ENCODE results near the gene ATP6V1C2. TPM values are rescaled to one million over a fixed set of nuclear protein-coding genes. Genes with fewer than 3 reads are reported as not detected.
A peak's percentile ranks its signal among the peaks of the same experiment; 100 is the strongest.
"Not testable (repeated sequence)": the region's sequence is repeated elsewhere in the genome, so short reads cannot be mapped to it uniquely, and the experiment has no call there.

The ATP6V1C2 gene
- polyA plus RNA-seq, 1 donor, result 8.1 TPM

DNA sequence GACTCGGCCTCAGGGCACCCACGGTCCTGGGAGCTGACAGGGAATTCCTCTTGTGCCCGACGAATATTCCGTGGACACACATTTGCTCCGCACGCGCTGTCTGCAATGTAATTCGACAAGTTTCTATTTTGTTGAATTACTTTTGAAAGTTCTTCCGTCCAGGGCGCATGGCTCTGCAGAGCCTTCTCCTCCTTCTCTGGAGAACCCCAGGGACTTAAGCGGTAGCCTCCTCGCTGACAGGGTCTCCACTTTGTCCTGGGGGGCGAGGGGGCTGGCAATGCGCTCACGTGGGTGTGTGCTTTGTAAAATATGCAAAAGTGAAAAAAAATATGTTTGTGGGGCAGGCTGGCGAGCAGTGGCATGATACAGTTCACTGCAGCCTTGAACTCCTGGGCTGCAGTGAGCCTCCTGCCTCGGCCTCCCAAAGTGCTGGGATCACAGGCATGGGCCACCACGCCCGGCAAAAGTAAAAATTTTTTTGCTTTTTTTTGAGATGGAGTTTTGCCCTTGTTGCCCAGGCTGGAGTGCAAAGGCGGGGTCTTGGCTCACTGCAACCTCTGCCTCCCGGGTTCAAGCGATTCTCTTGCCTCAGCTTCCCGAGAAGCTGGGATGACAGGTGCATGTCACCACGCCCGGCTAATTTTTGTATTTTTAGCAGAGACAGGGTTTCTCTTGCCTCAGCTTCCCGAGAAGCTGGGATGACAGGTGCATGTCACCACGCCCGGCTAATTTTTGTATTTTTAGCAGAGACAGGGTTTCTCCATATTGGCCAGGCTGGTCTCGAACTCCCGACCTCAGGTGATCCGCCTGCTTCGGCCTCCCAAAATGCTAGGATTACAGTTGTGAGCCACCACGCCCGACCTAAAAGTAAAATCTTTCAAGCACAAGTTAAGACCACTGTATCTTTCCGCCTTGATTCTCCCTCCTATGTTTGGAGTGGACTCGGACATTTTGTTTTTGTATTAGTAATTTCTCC lies 92.0 kb downstream of the ATP6V1C2 start:
- DNase-seq, result not testable (repeated sequence)

DNA sequence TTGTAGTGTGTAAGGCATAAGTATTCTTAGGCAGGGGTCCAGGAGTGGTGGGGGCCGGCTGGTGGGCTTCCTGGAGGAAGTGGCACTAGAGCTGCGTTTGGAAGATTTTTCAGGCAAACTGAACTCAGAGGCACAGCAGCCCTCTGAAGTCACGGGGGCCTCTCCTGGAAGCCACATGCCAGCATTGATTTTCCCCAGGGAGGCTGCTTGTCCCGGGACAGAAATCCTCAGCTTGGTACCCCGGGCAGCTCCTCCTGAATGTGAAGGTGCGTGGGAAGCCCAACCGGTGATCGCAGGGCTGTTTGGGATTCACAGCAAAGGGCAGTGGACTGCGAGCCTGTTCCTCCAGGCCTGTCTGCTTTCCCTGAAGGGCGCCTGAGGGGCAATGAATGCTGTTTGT lies 92.7 kb downstream of the ATP6V1C2 start:
- DNase-seq, result no peak

DNA sequence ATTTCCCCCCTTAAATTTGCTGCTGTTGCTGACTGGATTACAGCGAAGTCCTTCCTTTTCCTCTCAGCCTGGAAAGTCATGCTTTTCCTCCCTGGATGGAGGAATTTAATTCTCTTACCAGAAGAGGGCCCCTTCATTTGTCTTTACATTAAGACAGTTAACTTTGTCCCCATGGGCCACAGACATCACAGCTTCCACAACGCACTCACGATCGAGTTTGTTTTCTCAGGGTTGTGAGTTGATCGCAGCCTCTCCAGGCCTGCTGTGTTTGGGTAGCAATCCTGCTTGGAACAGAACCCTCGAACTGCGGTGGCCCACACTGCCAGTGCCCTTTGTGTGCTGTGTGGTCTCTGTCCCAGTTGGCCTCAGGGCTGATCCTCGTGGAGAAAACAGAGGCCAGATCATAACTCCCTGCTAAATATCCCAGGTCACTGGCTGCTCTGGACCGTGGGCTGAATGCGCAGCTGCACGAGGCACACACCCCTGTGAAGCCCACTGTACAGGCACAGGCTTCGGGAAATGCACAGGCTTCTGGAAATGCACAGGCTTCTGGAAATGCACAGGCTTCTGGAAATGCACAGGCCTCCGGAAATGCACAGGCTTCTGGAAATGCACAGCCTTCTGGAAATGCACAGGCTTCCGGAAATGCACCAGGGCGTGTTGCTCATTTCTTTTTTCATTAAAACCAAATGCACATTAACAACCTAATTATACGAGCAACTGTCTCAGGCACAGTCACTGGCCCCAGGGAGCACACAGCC lies 93.3 kb downstream of the ATP6V1C2 start:
- DNase-seq, result no peak

DNA sequence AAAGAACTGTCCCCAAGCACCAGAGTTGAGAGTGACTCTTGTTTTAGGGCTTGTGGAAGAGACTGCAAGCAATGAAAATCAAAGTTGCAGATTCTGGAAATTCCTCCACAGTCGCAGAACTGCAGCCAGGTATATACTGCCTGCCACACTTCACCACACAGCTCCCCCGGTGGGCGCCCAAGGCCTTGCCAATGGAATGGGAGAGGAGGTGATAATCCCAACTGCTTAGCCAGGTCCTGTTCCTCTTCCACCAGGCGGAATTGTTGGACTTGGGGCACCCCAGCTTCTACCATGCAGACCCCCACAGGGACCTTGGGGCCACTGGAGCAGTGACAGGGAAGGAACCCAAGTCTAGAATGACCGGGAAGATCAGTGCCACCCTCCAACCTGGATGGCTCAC lies 96.0 kb downstream of the ATP6V1C2 start:
- DNase-seq, result no peak

DNA sequence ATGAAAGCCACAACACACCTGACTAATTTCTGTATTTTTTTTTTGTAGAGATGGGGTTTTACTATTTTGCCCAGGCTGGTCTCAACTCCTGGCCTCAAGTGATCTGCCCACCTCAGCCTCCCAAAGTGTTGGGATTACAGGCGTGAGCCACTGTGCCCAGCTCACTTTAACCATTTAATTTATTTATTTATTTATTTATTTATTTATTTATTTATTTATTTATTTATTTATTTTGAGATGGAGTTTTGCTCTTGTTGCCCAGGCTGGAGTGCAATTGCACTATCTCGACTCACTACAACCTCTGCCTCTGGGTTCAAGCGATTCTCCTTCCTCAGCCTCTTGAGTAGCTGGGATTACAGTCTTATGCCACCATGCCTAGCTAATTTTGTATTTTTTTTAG lies 96.9 kb downstream of the ATP6V1C2 start:
- DNase-seq, result not testable (repeated sequence)

DNA sequence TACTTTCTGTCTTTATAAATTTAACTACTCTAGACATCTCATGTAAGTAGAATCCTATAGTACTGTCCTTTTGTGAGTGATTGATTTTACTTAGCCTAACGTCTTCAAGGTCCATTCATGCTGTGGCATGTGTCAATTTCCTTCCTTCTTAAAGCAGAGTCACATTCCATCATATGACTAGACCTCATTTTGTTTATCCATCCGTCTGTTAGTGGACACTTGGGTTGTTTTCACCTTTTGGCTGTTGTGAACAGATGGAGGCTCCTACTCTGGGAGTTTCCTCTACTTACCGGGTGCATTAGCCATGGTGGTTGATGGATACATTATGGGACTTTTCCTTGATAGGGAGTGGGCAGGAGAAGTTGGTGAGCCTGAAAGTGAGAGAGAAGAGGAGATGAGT lies 97.6 kb downstream of the ATP6V1C2 start:
- DNase-seq, result no peak

DNA sequence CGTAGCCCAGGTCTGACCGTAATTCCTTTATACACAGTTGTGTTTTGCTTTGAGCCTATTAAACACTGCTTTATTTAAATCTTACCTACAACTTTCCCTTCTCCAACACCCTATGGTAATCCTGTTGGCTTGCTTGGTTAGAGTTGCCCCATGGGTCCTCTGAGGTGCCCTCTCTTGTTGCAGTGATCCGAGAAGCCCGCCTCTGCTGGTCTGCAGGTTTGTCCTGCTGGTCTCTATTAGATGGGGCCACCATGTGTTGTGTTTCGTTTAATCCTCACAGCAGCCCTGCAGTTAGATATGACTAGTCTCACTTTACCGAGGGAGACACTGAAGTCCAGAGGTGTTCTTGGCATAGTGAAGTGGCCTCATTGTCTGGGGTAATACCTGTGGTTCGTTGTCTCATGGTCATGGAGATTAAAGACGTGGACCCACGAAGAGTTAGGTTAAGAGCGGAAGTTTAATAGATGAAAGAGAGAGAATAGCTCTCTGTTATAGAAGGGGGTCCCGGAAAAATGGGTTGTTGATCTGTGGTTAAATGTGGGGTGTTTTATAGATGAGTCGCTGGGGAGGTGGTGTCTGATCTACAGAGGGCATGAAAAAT lies 98.4 kb downstream of the ATP6V1C2 start:
- DNase-seq, result no peak

DNA sequence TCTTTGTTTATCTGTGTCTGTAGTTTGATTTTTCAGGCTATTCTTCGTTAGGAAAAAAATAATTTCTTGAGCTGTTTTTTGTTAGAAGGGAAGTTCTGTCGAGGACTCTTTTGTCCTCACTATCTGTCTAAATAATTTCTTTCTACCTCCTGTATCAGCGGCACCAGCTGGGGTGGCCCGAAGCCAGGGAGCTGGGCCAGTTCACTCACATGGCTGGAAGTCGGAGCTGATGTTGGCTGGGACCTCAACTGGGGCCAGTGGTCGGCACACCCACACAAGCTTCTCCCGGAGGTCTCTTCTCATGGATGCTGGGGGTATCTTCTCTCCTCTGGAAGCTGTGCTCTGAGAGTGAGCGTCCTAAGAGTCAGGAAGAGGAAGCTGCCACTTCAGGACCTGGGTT lies 99.1 kb downstream of the ATP6V1C2 start:
- DNase-seq, result no peak

DNA sequence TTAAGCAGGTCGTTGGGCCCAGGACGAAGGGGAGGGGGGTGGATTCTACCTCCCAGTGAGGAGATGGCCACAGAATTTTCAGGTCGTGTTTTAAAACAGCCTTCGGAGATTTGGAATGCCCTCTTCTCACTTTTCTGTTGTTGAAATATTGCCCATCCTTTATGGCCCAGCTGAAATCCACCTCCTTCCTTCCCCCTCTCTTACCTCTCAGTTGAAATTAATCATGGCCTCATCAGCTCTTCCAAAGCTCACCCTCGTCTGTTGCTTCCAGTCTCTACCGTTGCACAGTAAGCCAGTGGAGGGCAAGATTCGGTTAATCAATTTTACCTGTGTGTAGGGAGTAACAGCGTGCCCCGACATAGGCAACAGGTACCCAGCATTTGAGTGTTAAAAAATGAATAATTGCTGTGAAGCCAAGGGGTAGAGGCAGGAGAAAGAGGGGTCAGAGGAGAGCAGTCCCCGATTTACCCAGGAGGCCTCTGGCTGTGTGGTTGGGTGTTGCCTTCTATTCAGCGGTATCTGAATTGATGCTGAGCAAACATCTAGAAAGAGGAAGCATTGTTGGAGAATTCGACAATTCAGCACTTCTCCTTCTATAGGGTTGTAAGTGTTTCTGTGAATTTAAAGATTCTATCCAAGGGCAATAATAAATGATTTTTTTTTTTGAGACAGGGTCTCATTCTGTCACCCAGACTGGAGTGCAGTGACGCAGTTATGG lies 99.7 kb downstream of the ATP6V1C2 start:
- DNase-seq, result no peak

DNA sequence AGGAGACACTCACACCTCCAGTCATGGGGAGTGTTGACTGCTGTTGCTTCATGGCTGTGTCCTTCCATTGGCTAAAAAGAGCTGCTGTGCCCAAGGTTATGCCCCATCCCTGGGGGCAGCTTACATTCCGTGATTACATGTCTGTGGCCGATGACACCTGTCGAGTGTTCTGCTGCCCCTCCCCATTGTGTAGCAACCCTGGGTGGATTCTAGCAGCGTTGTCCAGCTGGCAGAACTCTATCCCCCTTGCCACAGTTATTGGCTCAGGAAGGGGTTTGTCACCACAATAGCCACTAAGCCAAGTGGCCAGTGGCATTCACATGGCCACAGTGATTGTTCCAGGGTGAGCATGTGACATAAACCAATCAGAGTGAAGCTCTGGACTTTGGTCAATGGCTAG lies 102.8 kb downstream of the ATP6V1C2 start:
- DNase-seq, result no peak

DNA sequence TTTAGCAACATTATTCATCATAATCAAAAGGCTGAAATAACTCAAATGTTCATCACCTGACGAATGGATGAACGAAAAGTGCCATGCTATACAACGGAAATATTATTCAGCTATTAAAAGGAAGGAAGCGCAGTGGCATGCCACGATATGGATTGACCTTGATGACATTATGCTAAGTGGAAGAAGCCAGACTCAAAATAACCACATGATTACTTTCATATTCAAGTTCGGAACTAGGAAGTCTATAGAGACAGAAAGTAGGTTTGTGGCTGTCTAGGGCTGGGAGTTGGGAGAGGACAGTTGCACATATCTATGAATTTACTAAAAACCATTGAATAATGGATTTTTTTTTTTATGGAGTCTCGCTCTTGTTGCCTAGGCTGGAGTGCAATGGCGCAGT lies 104.6 kb downstream of the ATP6V1C2 start:
- no peak for DNase-seq

DNA sequence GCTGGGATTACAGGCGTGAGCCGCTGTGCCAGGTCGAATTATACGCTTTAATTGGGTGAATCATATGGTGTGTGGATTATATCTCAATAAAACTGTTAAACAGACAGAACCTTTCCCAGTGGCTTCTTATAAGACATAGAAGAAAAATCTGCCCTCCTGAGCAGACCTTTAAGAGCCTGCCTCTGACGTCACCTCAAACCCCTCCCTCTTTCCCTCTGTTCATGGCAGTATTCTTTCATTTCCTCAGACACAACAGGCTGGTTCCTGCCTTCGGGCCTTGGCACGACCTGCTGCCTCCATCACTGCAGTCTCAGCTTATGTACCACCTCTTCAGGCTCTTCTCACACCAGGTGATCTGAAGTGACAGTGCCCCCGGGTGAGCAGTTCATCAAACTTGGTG lies 105.2 kb downstream of the ATP6V1C2 start:
- DNase-seq, result no peak

DNA sequence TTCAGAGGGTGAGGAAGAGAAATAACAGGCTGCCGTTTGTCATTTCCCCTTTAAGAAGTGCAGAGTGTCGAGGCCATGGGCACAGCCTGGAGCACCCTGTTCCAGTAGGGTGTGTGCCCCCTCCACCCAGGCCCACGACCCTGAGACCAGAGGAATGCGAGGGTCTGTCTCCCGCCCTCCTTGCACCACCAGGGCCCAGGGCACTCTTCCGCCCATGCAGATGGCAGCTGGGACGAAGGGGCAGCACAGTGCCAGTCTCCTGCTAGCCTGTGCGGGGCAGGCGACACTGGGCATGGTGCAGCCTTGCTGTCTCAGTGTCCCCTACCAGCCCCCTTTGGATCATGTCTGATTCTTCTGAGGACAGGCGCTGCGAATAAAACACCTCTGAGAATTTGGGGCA lies 106.9 kb downstream of the ATP6V1C2 start:
- DNase-seq, result no peak

DNA sequence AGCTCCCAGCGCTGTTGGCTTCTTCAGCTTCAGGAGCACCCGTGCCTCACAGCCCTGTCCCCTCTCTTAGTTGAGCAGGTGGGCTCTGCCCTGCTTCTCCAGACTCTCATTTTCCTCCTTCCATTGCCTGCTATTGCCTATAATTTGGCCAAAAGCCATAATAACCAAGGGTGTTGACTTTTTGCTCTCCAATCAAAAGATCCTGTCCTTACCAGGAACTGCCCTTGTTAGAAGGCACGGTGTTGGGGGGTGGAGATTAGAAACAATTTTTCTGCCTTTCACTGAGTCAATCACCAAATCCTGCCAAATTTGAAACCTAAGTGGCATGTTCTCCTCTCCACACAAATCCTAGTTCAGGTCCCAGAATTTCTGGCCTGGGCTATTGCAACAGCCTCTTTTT lies 107.9 kb downstream of the ATP6V1C2 start:
- no peak for DNase-seq

DNA sequence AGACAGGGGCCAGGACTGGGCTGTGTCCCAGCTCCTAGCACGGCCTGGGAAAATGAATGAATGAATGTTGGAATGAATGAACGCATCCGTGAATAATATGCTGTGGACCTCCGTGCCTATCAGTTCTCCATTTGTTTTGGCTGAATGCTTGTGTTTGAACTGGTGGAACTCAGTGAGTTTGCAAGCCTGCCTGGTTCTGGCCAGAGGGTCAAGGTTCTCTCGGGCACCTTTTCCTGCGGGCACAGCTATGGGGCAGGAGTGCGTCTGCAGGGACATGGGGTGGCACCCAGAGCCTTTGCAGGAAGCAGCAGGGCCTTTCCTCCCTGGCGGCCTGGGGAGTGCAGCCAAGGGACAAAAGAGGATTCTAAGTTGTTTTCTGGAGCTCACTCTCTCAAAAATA lies 108.8 kb downstream of the ATP6V1C2 start:
- no peak for DNase-seq

DNA sequence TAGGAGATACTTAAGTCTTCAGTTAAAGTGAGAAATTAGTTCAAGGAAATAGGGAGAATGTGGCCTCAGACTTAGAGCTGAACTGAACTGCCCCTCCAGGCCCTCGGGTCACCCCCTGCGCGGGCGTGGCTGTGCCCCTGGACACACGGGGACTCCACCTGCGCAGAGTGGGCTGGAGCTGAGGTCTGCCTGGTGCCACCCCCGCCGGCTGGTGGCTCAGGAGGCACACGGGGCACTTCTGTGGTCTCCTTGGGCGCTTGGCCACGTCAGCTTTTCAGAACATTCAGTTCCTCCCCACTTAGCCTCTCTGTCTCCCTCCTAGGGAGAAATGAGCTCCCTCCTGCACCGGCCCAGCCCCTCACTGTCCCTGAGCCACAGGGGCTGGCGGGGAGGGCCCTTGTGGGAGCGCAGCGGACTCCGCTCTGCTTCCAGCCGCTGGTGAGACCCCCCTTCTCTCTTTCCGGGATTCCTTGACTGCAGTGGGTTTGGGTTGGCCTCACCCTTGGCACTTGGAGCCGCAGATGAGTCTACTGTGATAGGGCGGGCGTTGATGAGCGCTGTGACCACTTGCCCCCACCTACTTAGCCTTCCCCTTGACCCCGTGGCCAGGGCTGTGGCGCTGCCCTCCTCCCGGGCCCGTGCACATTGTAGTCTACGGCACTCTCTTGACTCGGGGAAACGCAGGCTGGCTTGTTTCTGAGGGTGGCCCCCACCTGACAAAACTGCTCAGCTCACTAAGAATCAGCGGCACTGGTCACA lies 109.4 kb downstream of the ATP6V1C2 start:
- DNase-seq, result no peak

DNA sequence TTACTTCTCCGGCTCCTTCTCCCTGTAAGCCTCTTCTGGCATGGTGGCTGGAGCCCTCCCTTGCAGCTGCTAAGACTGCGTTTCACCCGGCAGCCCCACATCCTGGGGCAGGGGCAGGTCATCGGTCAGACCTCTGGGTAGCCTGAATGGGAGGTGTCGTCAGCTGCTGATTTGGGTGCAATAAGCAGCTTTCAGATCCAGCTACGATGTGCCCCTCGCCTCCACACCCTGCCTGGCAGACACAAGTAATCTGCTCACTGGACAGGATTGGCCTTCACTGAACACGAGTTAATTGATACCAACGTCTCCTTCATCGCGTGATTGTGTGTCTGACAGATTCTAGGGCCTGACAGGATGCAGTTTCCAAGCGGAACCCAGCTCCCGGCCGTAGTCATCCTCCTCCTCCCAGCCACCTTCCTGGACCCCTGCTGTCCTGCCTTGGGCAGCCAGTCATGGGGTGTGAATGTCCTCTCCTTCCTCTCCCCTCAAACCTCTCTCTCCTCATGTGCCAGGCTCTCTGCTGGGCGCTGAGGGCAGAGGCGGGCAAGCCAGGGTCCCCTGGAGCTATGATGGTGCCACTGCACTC lies 110.1 kb downstream of the ATP6V1C2 start:
- DNase-seq, result no peak

DNA sequence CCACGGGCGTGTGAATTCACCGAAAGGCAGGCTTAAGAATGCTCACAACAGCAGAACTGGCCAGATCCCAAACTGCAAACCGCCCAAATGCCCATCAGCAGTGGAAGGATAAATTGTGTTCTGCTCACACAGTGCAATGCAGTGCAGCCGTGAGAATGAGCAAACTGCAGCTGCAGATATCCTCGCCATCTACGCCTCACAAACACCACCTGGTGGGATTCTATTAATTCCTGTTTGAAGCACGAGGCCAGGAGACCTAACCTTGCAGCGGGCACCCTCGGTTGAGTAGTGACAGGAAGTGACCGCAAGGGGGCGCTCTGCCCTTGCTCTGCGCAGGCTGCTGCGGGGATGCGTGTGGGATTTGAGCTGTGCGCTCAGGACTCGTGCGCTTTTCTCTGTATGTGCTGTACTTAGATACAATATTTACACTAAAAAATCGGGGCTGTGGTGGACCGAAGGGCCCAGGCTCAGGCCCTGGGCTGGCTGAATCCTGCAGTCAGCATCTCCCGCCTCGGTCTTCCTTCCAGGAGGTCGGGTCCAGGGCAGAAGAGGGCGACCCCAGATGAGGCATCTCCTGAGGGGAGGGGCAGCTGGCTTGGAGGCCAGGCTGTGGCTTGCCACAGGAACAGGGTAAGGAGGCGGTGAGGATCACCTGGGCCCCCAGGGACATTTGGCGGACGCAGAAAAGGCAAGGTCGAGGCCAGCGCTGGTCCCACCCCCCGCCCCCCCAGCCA lies 110.9 kb downstream of the ATP6V1C2 start:
- DNase-seq, result peak; percentile 81

DNA sequence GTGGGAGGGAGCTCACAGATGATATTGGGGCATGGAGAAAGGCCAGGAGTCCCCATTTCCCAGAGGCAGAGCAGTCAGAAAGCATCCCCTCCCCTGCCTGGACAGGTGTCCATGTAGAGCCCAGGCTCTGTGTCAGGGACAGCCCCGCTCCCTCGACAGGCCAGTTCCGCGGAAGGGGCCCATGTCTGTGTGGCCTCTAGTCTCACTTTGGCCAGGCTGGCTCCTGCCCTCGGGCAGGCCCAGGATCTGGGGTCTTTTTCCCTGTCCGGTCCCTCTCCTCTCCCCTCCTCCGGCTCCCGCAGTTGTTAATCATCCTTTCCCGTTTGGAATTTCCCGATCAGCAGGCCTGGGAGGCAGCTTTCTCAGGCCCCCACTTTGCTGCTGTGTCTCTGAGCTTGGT lies 111.6 kb downstream of the ATP6V1C2 start:
- DNase-seq, result no peak

DNA sequence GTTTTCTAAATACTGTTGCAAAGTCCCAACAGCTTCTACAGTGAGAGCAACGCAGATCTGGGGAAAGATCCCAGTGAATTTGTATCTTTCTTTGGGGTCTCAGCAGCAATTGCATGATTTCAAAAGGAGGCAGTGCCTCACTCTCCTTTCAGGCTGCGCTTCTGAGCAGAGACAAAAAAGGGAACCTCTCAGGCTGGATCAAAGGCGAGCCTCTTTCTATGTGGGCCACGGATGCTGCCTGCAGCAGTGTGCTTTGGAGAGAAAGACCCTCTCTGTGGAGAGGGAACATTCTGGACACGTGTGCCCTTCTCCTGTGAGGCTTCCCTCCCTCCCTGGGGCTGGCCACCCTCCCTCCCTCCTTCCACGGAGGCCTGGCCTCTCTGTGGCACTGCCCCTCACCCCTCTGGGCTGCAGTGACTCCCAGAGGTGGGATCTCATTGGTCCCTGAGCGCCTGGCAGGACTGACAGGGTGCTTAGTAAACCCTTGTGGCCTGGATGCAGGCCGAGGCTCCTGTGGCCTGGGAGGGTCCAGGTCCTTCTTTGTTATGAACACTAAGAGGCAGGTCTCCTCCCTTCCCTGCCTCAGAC lies 112.7 kb downstream of the ATP6V1C2 start:
- no peak for DNase-seq

Data from left kidney (tissue), 2 donors.